ENCODE measurements around the gene SNRPA1.

The SNRPA1 gene

GRCh38 chr15:101318839-101319238, 23.8 kb upstream of the SNRPA1 start:
- no peak for DNase-seq (ENCODE audit: low read depth, low spot score)

- DNase-seq (ENCODE audit: low read depth, low spot score), result no peak
Observed at GRCh38 chr15:101318147-101318819, 23.2 kb upstream of the SNRPA1 start.

- DNase-seq (ENCODE audit: low read depth, low spot score), result no peak
Observed at GRCh38 chr15:101317336-101317872, 22.4 kb upstream of the SNRPA1 start.

GRCh38 chr15:101316529-101316928, 21.5 kb upstream of the SNRPA1 start:
- DNase-seq (ENCODE audit: low read depth, low spot score), result no peak

GRCh38 chr15:101315736-101316135, 20.7 kb upstream of the SNRPA1 start:
- no peak for DNase-seq (ENCODE audit: low read depth, low spot score)

GRCh38 chr15:101314336-101315125, 19.5 kb upstream of the SNRPA1 start:
- no peak for DNase-seq (ENCODE audit: low read depth, low spot score)

GRCh38 chr15:101313041-101313761, 18.2 kb upstream of the SNRPA1 start:
- DNase-seq (ENCODE audit: low read depth, low spot score), result no peak

- no peak for DNase-seq (ENCODE audit: low read depth, low spot score)
Observed at GRCh38 chr15:101310508-101310907, 15.5 kb upstream of the SNRPA1 start.

GRCh38 chr15:101310161-101310480, 15.1 kb upstream of the SNRPA1 start:
- DNase-seq (ENCODE audit: low read depth, low spot score), result no peak

- DNase-seq (ENCODE audit: low read depth, low spot score), result no peak
Observed at GRCh38 chr15:101309436-101310160, 14.6 kb upstream of the SNRPA1 start.

GRCh38 chr15:101308604-101309435, 13.8 kb upstream of the SNRPA1 start:
- no peak for DNase-seq (ENCODE audit: low read depth, low spot score)

- DNase-seq (ENCODE audit: low read depth, low spot score), result no peak
Observed at GRCh38 chr15:101307897-101308603, 13.0 kb upstream of the SNRPA1 start.

GRCh38 chr15:101307048-101307896, 12.2 kb upstream of the SNRPA1 start:
- DNase-seq (ENCODE audit: low read depth, low spot score), result no peak

GRCh38 chr15:101306341-101307047, 11.4 kb upstream of the SNRPA1 start:
- no peak for DNase-seq (ENCODE audit: low read depth, low spot score)

GRCh38 chr15:101305820-101306255, 10.8 kb upstream of the SNRPA1 start:
- DNase-seq (ENCODE audit: low read depth, low spot score), result no peak

GRCh38 chr15:101303408-101303807, 8.4 kb upstream of the SNRPA1 start:
- no peak for DNase-seq (ENCODE audit: low read depth, low spot score)

GRCh38 chr15:101296418-101297405, 1.7 kb upstream of the SNRPA1 start:
- no peak for DNase-seq (ENCODE audit: low read depth, low spot score)
